WTC11 (cell line): ENCODE results near the gene CDC20. TPM values are rescaled to one million over a fixed set of nuclear protein-coding genes. Genes with fewer than 3 reads are reported as not detected.

Source experiments
- CDX4 ChIP-seq: fragments of 250-450 bp; sonication (Bioruptor Pico); IDR thresholded peaks from 2 replicates; pipeline ENCODE4 v1.9.0; 2021; ENCODE audit warnings: moderate library complexity, mild to moderate bottlenecking, inconsistent platforms, borderline replicate concordance
- FOXK1 ChIP-seq: sonication (generic); formaldehyde crosslinking; IDR thresholded peaks from 2 replicates; pipeline ENCODE4 v1.8.0; 2022; ENCODE audit warnings: mild to moderate bottlenecking, moderate library complexity, missing genetic modification reagents
- FOXP1 ChIP-seq: sonication (generic); formaldehyde crosslinking; IDR thresholded peaks from 2 replicates; pipeline ENCODE4 v1.8.0; 2022; ENCODE audit warnings: missing genetic modification reagents, mild to moderate bottlenecking, moderate library complexity, borderline replicate concordance
- FOXP4 ChIP-seq: sonication (generic); formaldehyde crosslinking; IDR thresholded peaks from 2 replicates; pipeline ENCODE4 v1.8.0; 2022; ENCODE audit warnings: mild to moderate bottlenecking, missing genetic modification reagents
- HMGA2 ChIP-seq: fragments of 250-450 bp; sonication (Bioruptor Pico); IDR thresholded peaks from 2 replicates; pipeline ENCODE4 v1.4.0; 2021; ENCODE audit warnings: mild to moderate bottlenecking, moderate library complexity
- IRF1 ChIP-seq: sonication (generic); formaldehyde crosslinking; IDR thresholded peaks from 2 replicates; pipeline ENCODE4 v1.8.0; 2023; ENCODE audit warnings: missing genetic modification reagents
- KAT7 ChIP-seq: sonication (generic); formaldehyde crosslinking; IDR thresholded peaks from 2 replicates; pipeline ENCODE4 v1.8.1; 2023; ENCODE audit warnings: missing genetic modification reagents, mild to moderate bottlenecking, borderline replicate concordance
- MAX ChIP-seq: sonication (generic); formaldehyde crosslinking; IDR thresholded peaks from 2 replicates; pipeline ENCODE4 v1.8.0; 2022; ENCODE audit warnings: mild to moderate bottlenecking, missing genetic modification reagents
- MXD4 ChIP-seq: fragments of 250-450 bp; sonication (Bioruptor Pico); IDR thresholded peaks from 2 replicates; pipeline ENCODE4 v1.8.0; 2021; ENCODE audit warnings: mild to moderate bottlenecking, moderate library complexity, borderline replicate concordance
- NFATC4 ChIP-seq: fragments of 250-450 bp; sonication (Bioruptor Pico); IDR thresholded peaks from 2 replicates; pipeline ENCODE4 v1.9.0; 2021; ENCODE audit warnings: mild to moderate bottlenecking
- NFE2L1 ChIP-seq: sonication (generic); formaldehyde crosslinking; IDR thresholded peaks from 2 replicates; pipeline ENCODE4 v1.8.1; 2023; ENCODE audit warnings: missing genetic modification reagents
- OVOL2 ChIP-seq: fragments of 250-450 bp; sonication (Bioruptor Pico); IDR thresholded peaks from 2 replicates; pipeline ENCODE4 v1.9.0; 2021; ENCODE audit warnings: mild to moderate bottlenecking, borderline replicate concordance
- PRRX2 ChIP-seq: fragments of 250-450 bp; sonication (Bioruptor Pico); IDR thresholded peaks from 2 replicates; pipeline ENCODE4 v1.8.0; 2021; ENCODE audit warnings: mild to moderate bottlenecking
- TCF7 ChIP-seq: sonication (generic); formaldehyde crosslinking; IDR thresholded peaks from 2 replicates; pipeline ENCODE4 v1.8.0; 2022; ENCODE audit warnings: mild to moderate bottlenecking, low read depth, missing genetic modification reagents, moderate library complexity
- TEAD4 ChIP-seq: sonication (generic); formaldehyde crosslinking; IDR thresholded peaks from 2 replicates; pipeline ENCODE4 v1.8.0; 2022; ENCODE audit warnings: mild to moderate bottlenecking, missing genetic modification reagents
- USF1 ChIP-seq: sonication (generic); formaldehyde crosslinking; IDR thresholded peaks from 2 replicates; pipeline ENCODE4 v1.8.0; 2022; ENCODE audit warnings: mild to moderate bottlenecking, missing genetic modification reagents
- ZNF219 ChIP-seq: sonication (generic); formaldehyde crosslinking; IDR thresholded peaks from 2 replicates; pipeline ENCODE4 v1.8.0; 2023; ENCODE audit warnings: missing genetic modification reagents, mild to moderate bottlenecking, borderline replicate concordance
- total RNA-seq: library from RNA; stranded (reverse); gene quantifications from 3 replicates; pipeline ENCODE4 v1.2.3, GENCODE V29; 2021
- TF ChIP-seq, protein P1 (sequence below): sonication (generic); formaldehyde crosslinking; IDR thresholded peaks from 2 replicates; pipeline ENCODE4 v1.8.0; 2023; ENCODE audit warnings: missing genetic modification reagents, mild to moderate bottlenecking, borderline replicate concordance
- TF ChIP-seq, protein P2 (sequence below): sonication (generic); formaldehyde crosslinking; IDR thresholded peaks from 2 replicates; pipeline ENCODE4 v1.8.0; 2023; ENCODE audit warnings: mild to moderate bottlenecking, missing genetic modification reagents
- TF ChIP-seq, protein P3 (sequence below): sonication (generic); formaldehyde crosslinking; IDR thresholded peaks from 2 replicates; pipeline ENCODE4 v1.8.1; 2022; ENCODE audit warnings: mild to moderate bottlenecking, moderate library complexity, missing genetic modification reagents
- TF ChIP-seq, protein P4 (sequence below): fragments of 200-600 bp; IDR thresholded peaks from 2 replicates; pipeline ENCODE4 v1.8.0; 2022; ENCODE audit warnings: antibody characterized with exemption
- TF ChIP-seq, protein P5 (sequence below): sonication (generic); formaldehyde crosslinking; IDR thresholded peaks from 2 replicates; pipeline ENCODE4 v1.8.1; 2023; ENCODE audit warnings: mild to moderate bottlenecking, missing genetic modification reagents

The CDC20 gene
- total RNA-seq, 1 experiment from 2014 or later = 280 TPM

DNA sequence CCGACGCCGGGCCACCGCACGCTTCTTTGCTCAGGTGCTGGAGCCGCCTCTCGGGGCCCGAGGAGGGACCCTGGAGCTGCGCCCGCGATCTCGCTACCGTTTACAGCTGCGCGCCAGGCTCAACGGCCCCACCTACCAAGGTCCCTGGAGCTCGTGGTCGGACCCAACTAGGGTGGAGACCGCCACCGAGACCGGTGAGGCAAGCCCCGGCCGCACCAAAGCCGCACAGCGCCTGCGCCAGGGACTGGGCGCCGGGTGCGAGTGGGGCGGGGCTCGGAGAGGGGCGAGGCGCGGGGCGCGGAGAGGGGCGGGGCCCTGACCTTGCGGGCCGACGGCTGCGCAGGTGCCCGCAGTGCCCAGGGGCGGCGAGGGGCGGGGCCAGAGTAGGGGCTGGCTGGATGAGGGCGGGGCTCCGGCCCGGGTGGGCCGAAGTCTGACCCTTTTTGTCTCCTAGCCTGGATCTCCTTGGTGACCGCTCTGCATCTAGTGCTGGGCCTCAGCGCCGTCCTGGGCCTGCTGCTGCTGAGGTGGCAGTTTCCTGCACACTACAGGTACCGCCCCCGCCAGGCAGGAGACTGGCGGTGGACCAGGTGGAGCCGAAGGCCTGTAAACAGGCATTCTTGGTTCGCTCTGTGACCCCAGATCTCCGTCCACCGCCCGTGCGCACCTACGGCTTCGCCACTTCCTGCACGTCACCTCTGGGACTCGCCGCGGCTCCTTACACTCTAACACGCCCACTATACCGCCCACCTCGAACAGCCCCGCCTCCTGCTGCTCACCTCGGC lies 9.8 kb upstream of the CDC20 start (continued):
- TF ChIP-seq, protein P1, sequence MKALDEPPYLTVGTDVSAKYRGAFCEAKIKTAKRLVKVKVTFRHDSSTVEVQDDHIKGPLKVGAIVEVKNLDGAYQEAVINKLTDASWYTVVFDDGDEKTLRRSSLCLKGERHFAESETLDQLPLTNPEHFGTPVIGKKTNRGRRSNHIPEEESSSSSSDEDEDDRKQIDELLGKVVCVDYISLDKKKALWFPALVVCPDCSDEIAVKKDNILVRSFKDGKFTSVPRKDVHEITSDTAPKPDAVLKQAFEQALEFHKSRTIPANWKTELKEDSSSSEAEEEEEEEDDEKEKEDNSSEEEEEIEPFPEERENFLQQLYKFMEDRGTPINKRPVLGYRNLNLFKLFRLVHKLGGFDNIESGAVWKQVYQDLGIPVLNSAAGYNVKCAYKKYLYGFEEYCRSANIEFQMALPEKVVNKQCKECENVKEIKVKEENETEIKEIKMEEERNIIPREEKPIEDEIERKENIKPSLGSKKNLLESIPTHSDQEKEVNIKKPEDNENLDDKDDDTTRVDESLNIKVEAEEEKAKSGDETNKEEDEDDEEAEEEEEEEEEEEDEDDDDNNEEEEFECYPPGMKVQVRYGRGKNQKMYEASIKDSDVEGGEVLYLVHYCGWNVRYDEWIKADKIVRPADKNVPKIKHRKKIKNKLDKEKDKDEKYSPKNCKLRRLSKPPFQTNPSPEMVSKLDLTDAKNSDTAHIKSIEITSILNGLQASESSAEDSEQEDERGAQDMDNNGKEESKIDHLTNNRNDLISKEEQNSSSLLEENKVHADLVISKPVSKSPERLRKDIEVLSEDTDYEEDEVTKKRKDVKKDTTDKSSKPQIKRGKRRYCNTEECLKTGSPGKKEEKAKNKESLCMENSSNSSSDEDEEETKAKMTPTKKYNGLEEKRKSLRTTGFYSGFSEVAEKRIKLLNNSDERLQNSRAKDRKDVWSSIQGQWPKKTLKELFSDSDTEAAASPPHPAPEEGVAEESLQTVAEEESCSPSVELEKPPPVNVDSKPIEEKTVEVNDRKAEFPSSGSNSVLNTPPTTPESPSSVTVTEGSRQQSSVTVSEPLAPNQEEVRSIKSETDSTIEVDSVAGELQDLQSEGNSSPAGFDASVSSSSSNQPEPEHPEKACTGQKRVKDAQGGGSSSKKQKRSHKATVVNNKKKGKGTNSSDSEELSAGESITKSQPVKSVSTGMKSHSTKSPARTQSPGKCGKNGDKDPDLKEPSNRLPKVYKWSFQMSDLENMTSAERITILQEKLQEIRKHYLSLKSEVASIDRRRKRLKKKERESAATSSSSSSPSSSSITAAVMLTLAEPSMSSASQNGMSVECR (CRISPR knock-in tag) = no peak
- TF ChIP-seq HMGA2 (CRISPR knock-in tag) = no peak
- no peak; the same call in 1 of the 2 replicates for TF ChIP-seq FOXP4 (CRISPR knock-in tag)
- TF ChIP-seq FOXP1 (CRISPR knock-in tag) = peak; percentile 41; the same call in 1 of the 2 replicates
- TF ChIP-seq KAT7 (CRISPR knock-in tag) = no peak
- TF ChIP-seq FOXK1 (CRISPR knock-in tag) = peak; percentile 75; the same call in 1 of the 2 replicates
- TF ChIP-seq IRF1 (CRISPR knock-in tag) = no peak; the same call in 1 of the 2 replicates
- TF ChIP-seq ZNF219 (CRISPR knock-in tag) = no peak
- TF ChIP-seq, protein P2, sequence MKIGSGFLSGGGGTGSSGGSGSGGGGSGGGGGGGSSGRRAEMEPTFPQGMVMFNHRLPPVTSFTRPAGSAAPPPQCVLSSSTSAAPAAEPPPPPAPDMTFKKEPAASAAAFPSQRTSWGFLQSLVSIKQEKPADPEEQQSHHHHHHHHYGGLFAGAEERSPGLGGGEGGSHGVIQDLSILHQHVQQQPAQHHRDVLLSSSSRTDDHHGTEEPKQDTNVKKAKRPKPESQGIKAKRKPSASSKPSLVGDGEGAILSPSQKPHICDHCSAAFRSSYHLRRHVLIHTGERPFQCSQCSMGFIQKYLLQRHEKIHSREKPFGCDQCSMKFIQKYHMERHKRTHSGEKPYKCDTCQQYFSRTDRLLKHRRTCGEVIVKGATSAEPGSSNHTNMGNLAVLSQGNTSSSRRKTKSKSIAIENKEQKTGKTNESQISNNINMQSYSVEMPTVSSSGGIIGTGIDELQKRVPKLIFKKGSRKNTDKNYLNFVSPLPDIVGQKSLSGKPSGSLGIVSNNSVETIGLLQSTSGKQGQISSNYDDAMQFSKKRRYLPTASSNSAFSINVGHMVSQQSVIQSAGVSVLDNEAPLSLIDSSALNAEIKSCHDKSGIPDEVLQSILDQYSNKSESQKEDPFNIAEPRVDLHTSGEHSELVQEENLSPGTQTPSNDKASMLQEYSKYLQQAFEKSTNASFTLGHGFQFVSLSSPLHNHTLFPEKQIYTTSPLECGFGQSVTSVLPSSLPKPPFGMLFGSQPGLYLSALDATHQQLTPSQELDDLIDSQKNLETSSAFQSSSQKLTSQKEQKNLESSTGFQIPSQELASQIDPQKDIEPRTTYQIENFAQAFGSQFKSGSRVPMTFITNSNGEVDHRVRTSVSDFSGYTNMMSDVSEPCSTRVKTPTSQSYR = no peak
- TF ChIP-seq MAX (CRISPR knock-in tag) = peak; percentile 77; the same call in 1 of the 2 replicates
- no peak for TF ChIP-seq OVOL2 (CRISPR knock-in tag)
- TF ChIP-seq NFE2L1 = no peak
- TF ChIP-seq, protein P3, sequence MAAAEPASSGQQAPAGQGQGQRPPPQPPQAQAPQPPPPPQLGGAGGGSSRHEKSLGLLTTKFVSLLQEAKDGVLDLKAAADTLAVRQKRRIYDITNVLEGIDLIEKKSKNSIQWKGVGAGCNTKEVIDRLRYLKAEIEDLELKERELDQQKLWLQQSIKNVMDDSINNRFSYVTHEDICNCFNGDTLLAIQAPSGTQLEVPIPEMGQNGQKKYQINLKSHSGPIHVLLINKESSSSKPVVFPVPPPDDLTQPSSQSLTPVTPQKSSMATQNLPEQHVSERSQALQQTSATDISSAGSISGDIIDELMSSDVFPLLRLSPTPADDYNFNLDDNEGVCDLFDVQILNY (CRISPR knock-in tag) = 0 out of 2 replicates have a peak, but pooled peaks have one; percentile 47
- no peak for TF ChIP-seq USF1
- TF ChIP-seq CDX4 (CRISPR knock-in tag) = no peak
- no peak for TF ChIP-seq TCF7
- TF ChIP-seq PRRX2 (CRISPR knock-in tag) = no peak
- no peak for TF ChIP-seq TEAD4 (CRISPR knock-in tag)
- TF ChIP-seq, protein P4, sequence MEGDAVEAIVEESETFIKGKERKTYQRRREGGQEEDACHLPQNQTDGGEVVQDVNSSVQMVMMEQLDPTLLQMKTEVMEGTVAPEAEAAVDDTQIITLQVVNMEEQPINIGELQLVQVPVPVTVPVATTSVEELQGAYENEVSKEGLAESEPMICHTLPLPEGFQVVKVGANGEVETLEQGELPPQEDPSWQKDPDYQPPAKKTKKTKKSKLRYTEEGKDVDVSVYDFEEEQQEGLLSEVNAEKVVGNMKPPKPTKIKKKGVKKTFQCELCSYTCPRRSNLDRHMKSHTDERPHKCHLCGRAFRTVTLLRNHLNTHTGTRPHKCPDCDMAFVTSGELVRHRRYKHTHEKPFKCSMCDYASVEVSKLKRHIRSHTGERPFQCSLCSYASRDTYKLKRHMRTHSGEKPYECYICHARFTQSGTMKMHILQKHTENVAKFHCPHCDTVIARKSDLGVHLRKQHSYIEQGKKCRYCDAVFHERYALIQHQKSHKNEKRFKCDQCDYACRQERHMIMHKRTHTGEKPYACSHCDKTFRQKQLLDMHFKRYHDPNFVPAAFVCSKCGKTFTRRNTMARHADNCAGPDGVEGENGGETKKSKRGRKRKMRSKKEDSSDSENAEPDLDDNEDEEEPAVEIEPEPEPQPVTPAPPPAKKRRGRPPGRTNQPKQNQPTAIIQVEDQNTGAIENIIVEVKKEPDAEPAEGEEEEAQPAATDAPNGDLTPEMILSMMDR = no peak
- TF ChIP-seq, protein P5, sequence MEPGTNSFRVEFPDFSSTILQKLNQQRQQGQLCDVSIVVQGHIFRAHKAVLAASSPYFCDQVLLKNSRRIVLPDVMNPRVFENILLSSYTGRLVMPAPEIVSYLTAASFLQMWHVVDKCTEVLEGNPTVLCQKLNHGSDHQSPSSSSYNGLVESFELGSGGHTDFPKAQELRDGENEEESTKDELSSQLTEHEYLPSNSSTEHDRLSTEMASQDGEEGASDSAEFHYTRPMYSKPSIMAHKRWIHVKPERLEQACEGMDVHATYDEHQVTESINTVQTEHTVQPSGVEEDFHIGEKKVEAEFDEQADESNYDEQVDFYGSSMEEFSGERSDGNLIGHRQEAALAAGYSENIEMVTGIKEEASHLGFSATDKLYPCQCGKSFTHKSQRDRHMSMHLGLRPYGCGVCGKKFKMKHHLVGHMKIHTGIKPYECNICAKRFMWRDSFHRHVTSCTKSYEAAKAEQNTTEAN (CRISPR knock-in tag) = 0 out of 2 replicates have a peak, but pooled peaks have one; percentile 15
- no peak for TF ChIP-seq NFATC4
- TF ChIP-seq MXD4 (CRISPR knock-in tag) = no peak
